22Rv1 (cell line): ENCODE data around the gene C3AR1.

ENCODE experiments used
- H3K27ac ChIP-seq: fragments of 450-650 bp; 2 replicates; pipeline ENCODE4 v1.5.1; 2017
- ZFX ChIP-seq: fragments of 450-650 bp; IDR thresholded peaks from 2 replicates; pipeline ENCODE4 v1.6.1; 2017; ENCODE audit warnings: antibody characterized with exemption, borderline replicate concordance
- TF ChIP-seq, protein P1 (sequence below): fragments of 450-650 bp; IDR thresholded peaks from 2 replicates; pipeline ENCODE4 v1.5.1; 2017; ENCODE audit warnings: mild to moderate bottlenecking

The C3AR1 gene

GRCh38 chr12:8040791-8041190, 25.4 kb downstream of the C3AR1 start:
- TF ChIP-seq ZFX: no peak
- TF ChIP-seq, protein P1, sequence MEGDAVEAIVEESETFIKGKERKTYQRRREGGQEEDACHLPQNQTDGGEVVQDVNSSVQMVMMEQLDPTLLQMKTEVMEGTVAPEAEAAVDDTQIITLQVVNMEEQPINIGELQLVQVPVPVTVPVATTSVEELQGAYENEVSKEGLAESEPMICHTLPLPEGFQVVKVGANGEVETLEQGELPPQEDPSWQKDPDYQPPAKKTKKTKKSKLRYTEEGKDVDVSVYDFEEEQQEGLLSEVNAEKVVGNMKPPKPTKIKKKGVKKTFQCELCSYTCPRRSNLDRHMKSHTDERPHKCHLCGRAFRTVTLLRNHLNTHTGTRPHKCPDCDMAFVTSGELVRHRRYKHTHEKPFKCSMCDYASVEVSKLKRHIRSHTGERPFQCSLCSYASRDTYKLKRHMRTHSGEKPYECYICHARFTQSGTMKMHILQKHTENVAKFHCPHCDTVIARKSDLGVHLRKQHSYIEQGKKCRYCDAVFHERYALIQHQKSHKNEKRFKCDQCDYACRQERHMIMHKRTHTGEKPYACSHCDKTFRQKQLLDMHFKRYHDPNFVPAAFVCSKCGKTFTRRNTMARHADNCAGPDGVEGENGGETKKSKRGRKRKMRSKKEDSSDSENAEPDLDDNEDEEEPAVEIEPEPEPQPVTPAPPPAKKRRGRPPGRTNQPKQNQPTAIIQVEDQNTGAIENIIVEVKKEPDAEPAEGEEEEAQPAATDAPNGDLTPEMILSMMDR: no peak
- H3K27ac ChIP-seq: no peak overlapping the region

DNA sequence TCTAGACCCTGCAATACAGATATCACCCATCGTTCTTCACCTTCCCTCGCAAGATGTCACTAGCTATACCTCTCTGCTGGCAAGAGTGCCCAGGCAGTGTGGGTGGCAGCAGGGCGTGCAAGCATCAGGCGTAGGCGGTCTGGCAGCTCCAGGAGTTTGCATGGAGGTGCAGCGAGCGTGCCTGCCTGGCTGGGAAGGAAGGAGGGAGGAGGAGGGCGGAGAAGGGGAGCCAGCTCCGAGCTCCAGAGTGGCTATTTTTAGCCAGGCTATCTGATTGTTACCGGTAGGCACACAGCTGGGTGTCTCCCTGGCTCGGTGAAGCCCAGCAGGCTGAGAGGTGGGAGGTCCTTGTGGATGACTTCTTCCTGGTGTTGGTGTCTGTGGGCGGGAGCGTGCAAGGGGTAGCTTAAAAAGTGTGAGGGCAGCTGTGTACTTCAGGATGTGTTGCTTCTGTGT, 27.5 kb downstream of the C3AR1 start:
- no peak for TF ChIP-seq ZFX
- TF ChIP-seq, protein P1: no peak
- peak overlapping the region; percentile 40 for H3K27ac ChIP-seq

DNA sequence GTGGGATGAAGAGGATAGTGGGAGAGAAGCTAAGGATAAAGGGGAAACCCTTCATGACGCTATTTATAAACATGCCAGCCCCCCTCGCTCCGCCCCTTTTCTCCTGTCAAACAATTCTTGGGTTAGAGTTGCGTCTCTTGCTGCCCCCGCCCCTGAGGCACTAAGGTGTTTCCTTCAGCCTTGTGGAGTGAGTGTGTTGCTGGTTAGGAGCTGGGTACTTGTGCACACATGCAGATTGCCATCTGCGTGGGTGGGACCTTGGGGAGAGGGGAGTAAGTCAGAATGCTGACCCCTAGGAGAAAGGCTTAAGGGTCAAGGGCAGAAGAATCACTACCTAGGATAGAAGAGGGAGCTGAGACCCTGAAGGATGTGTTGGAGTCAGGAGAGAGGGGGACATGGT, 28.2 kb downstream of the C3AR1 start:
- TF ChIP-seq, protein P1: no peak
- TF ChIP-seq ZFX: no peak
- H3K27ac ChIP-seq: no peak overlapping the region

DNA sequence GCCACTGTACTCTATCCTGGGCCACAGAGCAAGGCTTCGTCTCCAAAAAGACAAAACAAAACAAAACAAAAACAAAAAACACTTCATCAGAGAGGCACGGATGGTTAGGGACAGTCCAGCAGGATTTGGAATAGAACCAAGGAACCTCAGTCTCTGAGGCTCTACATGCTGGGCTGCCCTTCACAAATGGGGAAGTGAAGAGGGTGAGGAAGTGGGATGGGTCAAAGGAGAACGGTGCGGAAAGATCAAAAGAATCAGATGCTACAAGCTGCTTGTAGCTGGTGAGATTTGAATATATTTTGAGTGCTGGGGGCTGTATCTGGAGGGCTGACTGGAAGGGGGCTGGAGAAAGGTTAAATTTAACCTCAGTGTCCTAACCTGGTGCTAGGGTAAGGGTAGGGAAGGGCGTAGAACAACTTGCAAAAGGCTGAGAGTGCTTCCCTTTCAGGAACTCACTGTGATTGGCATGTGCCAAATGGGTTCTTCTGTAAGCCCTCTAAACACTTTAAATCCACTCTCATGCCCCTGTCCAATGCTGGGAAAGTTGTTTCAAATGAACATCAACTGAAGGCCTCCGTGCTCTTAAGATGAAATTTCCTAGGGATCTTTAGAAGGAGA, 29.0 kb downstream of the C3AR1 start:
- no peak overlapping the region for H3K27ac ChIP-seq
- TF ChIP-seq, protein P1: no peak
- no peak for TF ChIP-seq ZFX

DNA sequence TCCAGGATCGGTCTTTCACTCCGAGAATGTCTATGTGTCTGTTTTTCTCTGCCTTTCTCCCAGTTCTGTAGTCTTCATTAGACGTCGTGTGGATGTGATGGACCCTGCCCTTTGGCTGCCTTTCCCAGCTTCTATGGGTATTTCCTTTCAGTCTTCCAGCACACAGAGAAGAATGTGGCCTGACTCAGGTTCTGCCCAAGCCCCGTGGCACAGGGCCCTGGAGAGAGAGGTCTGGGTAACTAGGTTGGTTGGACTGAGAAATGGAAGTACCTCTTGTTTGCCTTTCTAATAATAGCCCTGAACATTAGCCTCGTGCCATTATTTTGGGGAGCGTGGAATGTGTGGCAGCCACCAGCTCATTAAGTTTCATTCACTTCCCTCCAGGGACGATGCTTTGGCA, 29.8 kb downstream of the C3AR1 start:
- TF ChIP-seq, protein P1: no peak
- no peak for TF ChIP-seq ZFX
- no peak overlapping the region for H3K27ac ChIP-seq

GRCh38 chr12:8035440-8036010, 30.6 kb downstream of the C3AR1 start:
- no peak overlapping the region for H3K27ac ChIP-seq

GRCh38 chr12:8034802-8035201, 31.4 kb downstream of the C3AR1 start:
- TF ChIP-seq, protein P1: no peak
- TF ChIP-seq ZFX: no peak
- H3K27ac ChIP-seq: no peak overlapping the region

More at GRCh38 chr12:8035440-8036010, 30.6 kb downstream of the C3AR1 start:
- TF ChIP-seq, protein P1: no peak
- TF ChIP-seq ZFX: no peak
